ENCODE results near the gene SIRPB2. TPM values are rescaled to one million over a fixed set of nuclear protein-coding genes. Genes with fewer than 3 reads are reported as not detected.
A peak's percentile ranks its signal among the peaks of the same experiment; 100 is the strongest.

Gene SIRPB2
- total and polyA plus RNA-seq, 2 donors (not counting 1 experiment from before 2014, with no cell fraction given), result not detected

- Histone ChIP-seq H3K4me1 (ENCODE audit: control insufficient read depth, extremely low read depth, insufficient read depth, low read length) (peaks cover 8% of the 10 kb centered on the region), H2AFZ (ENCODE audit: low read length) (no peak overlapping the region), H3K9ac (ENCODE audit: insufficient read depth, low read length) (no peak overlapping the region)
These were observed 21.2 kb downstream of the SIRPB2 start for GRCh38 chr20:1469925-1470571.

GRCh38 chr20:1469306-1469905 is 21.8 kb downstream of the SIRPB2 start:
- no peak overlapping the region for H2AFZ ChIP-seq (ENCODE audit: low read length)
- TF ChIP-seq CTCF (conservative IDR thresholded peaks at IDR 0.05 in 1 of 2, IDR thresholded peaks at IDR 0.05 in 1 of 2; ENCODE audit: low read depth in 1 of 2, low read length in 2 of 2) (no peak), EZH2 (IDR thresholded peaks at IDR 0.05; ENCODE audit: low read length, missing control alignments) (no peak)

More at GRCh38 chr20:1469925-1470571, 21.2 kb downstream of the SIRPB2 start:
- H4K20me1 ChIP-seq (ENCODE audit: control insufficient read depth, extremely low read depth, insufficient read depth, low read length), result no peaks in the 10 kb centered on the region
- no peak overlapping the region for H3K4me3 ChIP-seq (replicated peaks in 1 of 4; ENCODE audit: control extremely low read depth in 1 of 4, insufficient read depth in 1 of 4, low read depth in 3 of 4, low read length in 4 of 4)
- TF ChIP-seq CTCF (conservative IDR thresholded peaks at IDR 0.05 in 1 of 2, IDR thresholded peaks at IDR 0.05 in 1 of 2; ENCODE audit: low read depth in 1 of 2, low read length in 2 of 2) (peak; percentile 82 to 91), EZH2 (IDR thresholded peaks at IDR 0.05; ENCODE audit: low read length, missing control alignments) (no peak)
- DNase-seq (ENCODE audit: low read depth in 2 of 2), result peak; percentile 99
- H3K27ac ChIP-seq (ENCODE audit: insufficient read depth, low read length), result no peak overlapping the region
- no peak overlapping the region for H3K4me2 ChIP-seq (ENCODE audit: extremely low read depth, insufficient read depth, low read length)
- H3K79me2 ChIP-seq (ENCODE audit: control insufficient read depth, insufficient read depth, low read length), result peaks cover 11% of the 10 kb centered on the region
- H3K36me3 ChIP-seq (ENCODE audit: control insufficient read depth, insufficient read depth, low read length), result no peaks in the 10 kb centered on the region
- peaks cover 4% of the 10 kb centered on the region for H3K27me3 ChIP-seq (ENCODE audit: control insufficient read depth, insufficient read depth, low read length)
- H3K9me3 ChIP-seq (ENCODE audit: control insufficient read depth, insufficient read depth, low read depth, low read length), result no peaks in the 10 kb centered on the region

GRCh38 chr20:1468117-1468624 is 23.0 kb downstream of the SIRPB2 start:
- no peak for DNase-seq (ENCODE audit: low read depth in 2 of 2)
- Histone ChIP-seq H3K36me3 (ENCODE audit: control insufficient read depth, insufficient read depth, low read length) (no peaks in the 10 kb centered on the region), H3K4me3 (replicated peaks in 1 of 4; ENCODE audit: control extremely low read depth in 1 of 4, insufficient read depth in 1 of 4, low read depth in 3 of 4, low read length in 4 of 4) (no peak overlapping the region), H3K4me2 (ENCODE audit: extremely low read depth, insufficient read depth, low read length) (no peak overlapping the region), H3K27ac (ENCODE audit: insufficient read depth, low read length) (no peak overlapping the region), H3K79me2 (ENCODE audit: control insufficient read depth, insufficient read depth, low read length) (peaks cover 26% of the 10 kb centered on the region), H4K20me1 (ENCODE audit: control insufficient read depth, extremely low read depth, insufficient read depth, low read length) (no peaks in the 10 kb centered on the region), H3K4me1 (ENCODE audit: control insufficient read depth, extremely low read depth, insufficient read depth, low read length) (peaks cover 8% of the 10 kb centered on the region), H3K27me3 (ENCODE audit: control insufficient read depth, insufficient read depth, low read length) (peaks cover 3% of the 10 kb centered on the region), H3K9me3 (ENCODE audit: control insufficient read depth, insufficient read depth, low read depth, low read length) (no peaks in the 10 kb centered on the region), H3K9ac (ENCODE audit: insufficient read depth, low read length) (no peak overlapping the region), H2AFZ (ENCODE audit: low read length) (no peak overlapping the region)
- no peak for TF ChIP-seq EZH2 (IDR thresholded peaks at IDR 0.05; ENCODE audit: low read length, missing control alignments)
- TF ChIP-seq CTCF (conservative IDR thresholded peaks at IDR 0.05 in 1 of 2, IDR thresholded peaks at IDR 0.05 in 1 of 2; ENCODE audit: low read depth in 1 of 2, low read length in 2 of 2), result no peak

More at GRCh38 chr20:1469306-1469905, 21.8 kb downstream of the SIRPB2 start:
- no peak for DNase-seq (ENCODE audit: low read depth in 2 of 2)
- Histone ChIP-seq H3K4me3 (replicated peaks in 1 of 4; ENCODE audit: control extremely low read depth in 1 of 4, insufficient read depth in 1 of 4, low read depth in 3 of 4, low read length in 4 of 4) (no peak overlapping the region), H3K36me3 (ENCODE audit: control insufficient read depth, insufficient read depth, low read length) (no peaks in the 10 kb centered on the region), H3K9ac (ENCODE audit: insufficient read depth, low read length) (no peak overlapping the region), H3K4me2 (ENCODE audit: extremely low read depth, insufficient read depth, low read length) (peak overlapping the region; percentile 20), H3K79me2 (ENCODE audit: control insufficient read depth, insufficient read depth, low read length) (peaks cover 18% of the 10 kb centered on the region), H3K4me1 (ENCODE audit: control insufficient read depth, extremely low read depth, insufficient read depth, low read length) (peaks cover 8% of the 10 kb centered on the region), H3K27ac (ENCODE audit: insufficient read depth, low read length) (no peak overlapping the region), H3K9me3 (ENCODE audit: control insufficient read depth, insufficient read depth, low read depth, low read length) (no peaks in the 10 kb centered on the region), H3K27me3 (ENCODE audit: control insufficient read depth, insufficient read depth, low read length) (peaks cover 4% of the 10 kb centered on the region), H4K20me1 (ENCODE audit: control insufficient read depth, extremely low read depth, insufficient read depth, low read length) (no peaks in the 10 kb centered on the region)

All from fibroblast of lung (primary cell).